Measurements from ENCODE around the gene POLR3H. TPM values are rescaled to one million over a fixed set of nuclear protein-coding genes. Genes with fewer than 3 reads are reported as not detected.

The POLR3H gene
- total and polyA plus RNA-seq, 10 of the 15 experiments (the other 5 are each of a cell fraction or from before 2014, with no cell fraction given): 3.5 to 62.7 (median 24.6) TPM

- TF ChIP-seq HDAC6 (IDR thresholded peaks at IDR 0.05; ENCODE audit: unreplicated experiment) (no peak), LARP7 (IDR thresholded peaks at IDR 0.05) (no peak), SMAD1 (IDR thresholded peaks at IDR 0.05; ENCODE audit: low read depth, partially characterized antibody) (no peak), RB1 (IDR thresholded peaks at IDR 0.05; ENCODE audit: borderline replicate concordance) (no peak), MTA2 (IDR thresholded peaks at IDR 0.05; ENCODE audit: low read depth) (no peak), BCLAF1 (IDR thresholded peaks at IDR 0.05) (no peak), CUX1 (IDR thresholded peaks at IDR 0.05; ENCODE audit: insufficient replicate concordance, low read depth, low read length) (no peak)
These were observed 20.3 kb upstream of the POLR3H start (continued) for GRCh38 chr22:41564563-41564962.

Measured in GM12878 (cell line).